ENCODE data around the gene NOP56.

Gene NOP56

DNA sequence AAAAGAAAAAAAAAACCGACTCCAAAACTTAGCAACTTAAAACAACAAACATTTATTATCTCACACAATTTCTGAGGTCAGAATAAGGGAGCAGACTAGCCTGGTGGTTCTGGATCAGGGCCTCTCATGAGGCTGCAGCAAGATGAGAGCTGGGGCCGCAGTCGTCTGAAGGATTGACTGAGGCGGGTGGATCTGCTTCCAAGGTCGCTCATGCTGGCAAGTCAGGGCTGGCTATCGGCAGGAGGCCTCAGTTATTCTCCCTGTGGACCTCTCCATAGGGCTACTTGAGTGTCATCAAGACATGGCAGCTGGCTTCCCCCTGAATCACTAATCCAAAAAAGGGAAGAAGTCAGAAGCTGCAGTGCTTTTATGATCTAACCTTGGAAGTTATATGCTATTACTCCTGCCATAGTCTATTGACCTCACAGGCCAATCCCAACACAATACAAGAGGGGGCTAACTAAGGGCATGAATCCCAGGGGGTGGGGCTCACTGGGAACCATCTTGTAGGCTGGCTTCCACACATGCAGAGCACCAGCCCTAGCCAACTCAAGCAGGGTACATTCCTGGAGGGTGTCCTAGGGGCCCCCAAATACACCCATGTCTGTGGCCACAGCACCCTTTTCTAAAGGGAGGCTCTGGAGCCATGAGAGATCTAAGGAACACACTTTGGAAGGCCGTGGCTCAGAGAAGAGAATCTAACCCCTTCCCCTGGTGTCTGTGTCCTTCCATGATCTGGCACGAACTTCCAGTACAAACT is 51.5 kb downstream of the NOP56 start:
- no peak for DNase-seq

DNA sequence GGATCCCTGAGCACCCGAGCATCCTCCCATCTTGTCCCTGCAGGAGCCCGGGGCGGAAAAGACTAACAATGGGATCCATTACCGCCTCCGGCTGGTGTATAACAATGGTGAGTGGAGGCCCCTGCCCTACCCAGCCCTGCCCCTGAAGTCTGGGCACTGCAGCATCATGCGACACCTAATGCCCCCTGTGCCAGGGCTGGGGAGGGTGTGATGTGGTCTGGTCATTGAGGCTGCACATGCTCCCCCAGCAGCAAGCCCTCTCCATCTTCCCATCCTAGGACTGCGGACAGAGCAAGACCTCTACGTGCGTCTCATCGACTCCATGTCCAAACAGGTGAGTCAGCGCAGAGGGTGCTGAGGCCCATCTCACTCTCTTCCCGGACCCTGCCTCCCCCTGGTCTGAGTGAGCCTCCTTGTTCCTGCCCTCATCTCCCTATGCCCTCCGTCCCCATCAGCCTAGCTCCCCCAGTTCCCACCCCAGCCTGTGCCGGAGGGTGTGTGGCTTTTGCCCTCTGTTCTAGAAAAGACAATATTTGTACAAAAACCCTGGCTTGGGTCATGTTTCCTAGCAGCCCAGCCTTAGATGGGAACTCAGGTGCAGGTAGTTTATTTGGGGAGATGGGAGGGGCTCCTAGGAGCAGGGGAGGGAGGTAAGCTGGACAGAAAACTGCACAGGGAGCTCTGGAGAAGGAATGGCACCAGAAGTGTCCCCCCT is 53.7 kb downstream of the NOP56 start:
- DNase-seq = no peak

DNA sequence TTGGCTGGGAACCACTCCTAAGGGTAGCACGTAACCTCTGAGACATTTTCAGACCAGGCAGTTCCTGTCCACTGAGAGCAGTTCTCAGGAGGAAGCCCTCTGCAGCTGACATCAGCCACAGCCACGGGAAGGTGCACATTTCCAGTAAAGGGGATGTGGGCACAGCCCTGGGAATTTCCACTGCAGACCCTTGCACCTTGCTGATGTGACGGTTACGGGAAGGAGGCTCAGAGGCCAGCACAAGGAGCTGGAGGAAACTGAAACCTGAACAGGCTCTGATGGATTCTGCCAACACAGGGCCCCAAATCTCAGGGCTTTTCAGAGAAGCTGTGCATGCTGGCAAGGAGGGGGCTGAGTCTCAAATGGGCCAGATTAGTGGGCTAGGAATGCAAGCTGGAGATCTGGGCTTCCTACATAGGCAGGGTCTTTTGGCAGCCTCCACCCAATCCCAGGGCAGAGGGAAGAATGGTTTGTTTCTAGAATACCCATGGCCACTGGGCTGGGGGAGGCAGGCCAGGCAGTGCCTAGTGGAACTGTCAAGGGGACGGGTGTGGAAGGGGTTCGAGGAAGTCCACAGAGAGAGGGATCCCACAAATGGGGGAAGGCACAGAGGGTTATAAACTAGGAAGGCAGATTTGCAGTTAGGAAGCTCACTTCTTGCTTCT is 54.4 kb downstream of the NOP56 start:
- no peak for DNase-seq

DNA sequence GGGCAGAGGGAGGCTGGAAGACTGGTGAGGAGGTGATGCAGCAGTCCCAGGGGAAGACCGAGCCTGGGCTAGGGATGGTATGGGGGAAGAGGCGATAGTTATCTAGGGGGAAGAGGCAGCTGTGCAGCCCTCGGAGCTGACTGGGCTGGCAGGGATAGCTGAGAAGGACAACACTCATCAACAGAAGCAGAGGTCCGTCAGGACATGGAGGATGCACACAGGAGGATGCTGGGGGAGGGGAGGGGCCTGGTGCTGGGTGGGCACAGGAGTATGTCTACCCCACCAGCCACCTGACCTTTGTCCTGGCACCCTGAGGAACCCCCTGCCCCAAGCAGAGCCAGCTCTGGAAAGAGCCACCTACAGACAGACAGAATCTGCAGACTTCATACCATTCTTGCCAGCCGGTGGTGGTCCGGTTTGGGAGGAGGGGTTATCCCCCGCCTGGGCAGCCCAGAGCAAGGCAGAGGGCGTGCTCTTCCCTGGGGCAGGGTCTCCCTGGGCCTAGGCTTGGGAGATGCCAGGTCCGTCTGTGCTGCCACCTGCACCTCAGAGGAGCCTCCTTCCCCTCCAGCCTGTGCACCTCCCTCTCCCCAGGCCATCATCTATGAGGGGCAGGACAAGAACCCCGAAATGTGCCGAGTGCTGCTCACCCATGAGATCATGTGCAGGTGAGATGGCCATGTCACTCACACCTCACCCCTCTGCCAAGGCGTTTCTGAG is 55.1 kb downstream of the NOP56 start:
- no peak for DNase-seq

Data from hematopoietic multipotent progenitor cell treated with erythropoietin and hydrocortisone succinate and interleukin-3 and kit ligand, for 6 days (in vitro differentiated cells).